Lung (tissue), 12 donors: ENCODE data around the gene FAM3D. TPM values are rescaled to one million over a fixed set of nuclear protein-coding genes. Genes with fewer than 3 reads are reported as not detected.
A peak's percentile ranks its signal among the peaks of the same experiment; 100 is the strongest.

ENCODE experiments used
- ATAC-seq: fragments of 200-7000 bp; cut with Tn5 transposase; one replicate; pipeline ENCODE4 v1.9.1; 2020; ENCODE audit warnings: moderate number of reproducible peaks; ENCODE audit not compliant: insufficient read depth, low FRiP score
- DNase-seq, 3 donors: peaks; one replicate each; pipeline ENCODE4 v3.0.0-alpha.2; 2013 to 2017
- H3K27ac ChIP-seq, 2 donors: one replicate each; pipeline ENCODE4 v1.5.1; 2013; ENCODE audit warnings: mild to moderate bottlenecking in 2 of 2, moderate library complexity in 2 of 2, control low read depth in 1 of 2, inconsistent platforms in 1 of 2, low read depth in 1 of 2, low read length in 1 of 2
- H3K27me3 ChIP-seq, 3 donors: one replicate each; pipeline ENCODE4 v1.5.1; 2013; ENCODE audit warnings: low read length in 2 of 3; ENCODE audit not compliant: control insufficient read depth in 3 of 3, insufficient read depth in 3 of 3
- H3K36me3 ChIP-seq, 4 donors: one replicate each; pipeline ENCODE4 v1.5.1; 2013; ENCODE audit warnings: low read length in 4 of 4, mild to moderate bottlenecking in 1 of 4, moderate library complexity in 1 of 4; ENCODE audit not compliant: control insufficient read depth in 4 of 4, insufficient read depth in 4 of 4
- H3K4me1 ChIP-seq, 5 donors: one replicate each; pipeline ENCODE4 v1.5.1; 2013; ENCODE audit warnings: low read length in 5 of 5, mild to moderate bottlenecking in 2 of 5, moderate library complexity in 1 of 5; ENCODE audit not compliant: control insufficient read depth in 5 of 5, insufficient read depth in 5 of 5
- H3K4me3 ChIP-seq: one replicate; pipeline ENCODE4 v1.5.1; 2013; ENCODE audit warnings: mild to moderate bottlenecking, control low read depth, moderate library complexity
- H3K9ac ChIP-seq, 2 donors: one replicate each; pipeline ENCODE4 v1.5.1; 2013; ENCODE audit warnings: low read length in 2 of 2, control low read depth in 1 of 2; ENCODE audit not compliant: insufficient read depth in 1 of 2
- H3K9me3 ChIP-seq, 4 donors: one replicate each; pipeline ENCODE4 v1.5.1; 2013; ENCODE audit warnings: low read length in 3 of 4, mild to moderate bottlenecking in 1 of 4, moderate library complexity in 1 of 4; ENCODE audit not compliant: control insufficient read depth in 4 of 4, insufficient read depth in 3 of 4
- CTCF ChIP-seq: IDR thresholded peaks from 2 replicates; pipeline ENCODE4 v1.5.1; 2012; ENCODE audit warnings: mild to moderate bottlenecking; ENCODE audit errors: control extremely low read depth, extremely low read depth
- WGBS, 2 donors: extraction: QIAGEN DNeasy Blood & Tissue Kit; methylation state at CpG; one replicate each; pipeline ENCODE4 v1.1.7; 2013; 5-methylcytosine and 5-hydroxymethylcytosine counted together
- polyA plus RNA-seq, 2 donors: library from polyadenylated mRNA; stranded (reverse); fragments of 200-250 nt; gene quantifications; one replicate each; pipeline ENCODE4 v1.2.1, GENCODE V29; 2013
- total RNA-seq, 2 donors: library from RNA; depleted of rRNA in 1 of 2; stranded (reverse); fragments of >200 nt in 1 of 2; gene quantifications; one replicate each; pipeline ENCODE4 v1.2.1, GENCODE V29; 2014 to 2021
- donor health status: control.
- donor health status: control.
- donor health status: Bipolar disorder and iron deficiency.
- donor health status: healthy.
- donor health status: DM: yes; HTN: yes; CAD: no.

FAM3D gene
- total and polyA plus RNA-seq, 4 donors, result 3.2 to 15.1 (median 11.6) TPM

GRCh38 chr3:58622892-58623291 lies 43.7 kb downstream of the FAM3D start:
- DNase-seq, result no peak

GRCh38 chr3:58622436-58622835 lies 44.1 kb downstream of the FAM3D start:
- Histone ChIP-seq H3K9me3 (no peaks in the 10 kb centered on the region), H3K27ac (no peak overlapping the region), H3K27me3 (no peaks in the 10 kb centered on the region), H3K36me3 (no peaks in the 10 kb centered on the region), H3K4me1 (peaks cover 0 to 14% (median 8%) of the 10 kb centered on the region in 5 donors), H3K4me3 (no peak overlapping the region), H3K9ac (no peak overlapping the region)
- WGBS, 2 donors, result 83 to 92% methylated on average over 4 of the region's 4 CpGs
- TF ChIP-seq CTCF, result no peak
- ATAC-seq (no peak), DNase-seq (no peak)

More at GRCh38 chr3:58622892-58623291, 43.7 kb downstream of the FAM3D start:
- Histone ChIP-seq H3K27ac (no peak overlapping the region), H3K36me3 (no peaks in the 10 kb centered on the region), H3K27me3 (no peaks in the 10 kb centered on the region), H3K4me3 (no peak overlapping the region), H3K9me3 (no peaks in the 10 kb centered on the region), H3K9ac (no peak overlapping the region), H3K4me1 (peaks cover 0 to 14% (median 9%) of the 10 kb centered on the region in 5 donors)
- 93 to 94% methylated on average over 8 of the region's 8 CpGs for WGBS, 2 donors
- no peak for ATAC-seq
- TF ChIP-seq CTCF, result no peak

GRCh38 chr3:58621086-58621830 lies 45.3 kb downstream of the FAM3D start:
- TF ChIP-seq CTCF, result no peak
- H3K9me3 ChIP-seq, result no peaks in the 10 kb centered on the region
- H3K4me1 ChIP-seq, result peaks cover 0 to 12% (median 2%) of the 10 kb centered on the region in 5 donors
- no peaks in the 10 kb centered on the region for H3K36me3 ChIP-seq
- DNase-seq (peak in 1 of 3 donors; percentile 19), ATAC-seq (no peak)
- WGBS, 2 donors, result 86% methylated on average over 6 of the region's 6 CpGs
- no peak overlapping the region for H3K27ac ChIP-seq
- no peak overlapping the region for H3K4me3 ChIP-seq
- H3K9ac ChIP-seq, result no peak overlapping the region
- H3K27me3 ChIP-seq, result no peaks in the 10 kb centered on the region
